ENCODE data around the gene STK17A. TPM values are rescaled to one million over a fixed set of nuclear protein-coding genes. Genes with fewer than 3 reads are reported as not detected.

STK17A gene
- 16.1 TPM for total RNA-seq

DNA sequence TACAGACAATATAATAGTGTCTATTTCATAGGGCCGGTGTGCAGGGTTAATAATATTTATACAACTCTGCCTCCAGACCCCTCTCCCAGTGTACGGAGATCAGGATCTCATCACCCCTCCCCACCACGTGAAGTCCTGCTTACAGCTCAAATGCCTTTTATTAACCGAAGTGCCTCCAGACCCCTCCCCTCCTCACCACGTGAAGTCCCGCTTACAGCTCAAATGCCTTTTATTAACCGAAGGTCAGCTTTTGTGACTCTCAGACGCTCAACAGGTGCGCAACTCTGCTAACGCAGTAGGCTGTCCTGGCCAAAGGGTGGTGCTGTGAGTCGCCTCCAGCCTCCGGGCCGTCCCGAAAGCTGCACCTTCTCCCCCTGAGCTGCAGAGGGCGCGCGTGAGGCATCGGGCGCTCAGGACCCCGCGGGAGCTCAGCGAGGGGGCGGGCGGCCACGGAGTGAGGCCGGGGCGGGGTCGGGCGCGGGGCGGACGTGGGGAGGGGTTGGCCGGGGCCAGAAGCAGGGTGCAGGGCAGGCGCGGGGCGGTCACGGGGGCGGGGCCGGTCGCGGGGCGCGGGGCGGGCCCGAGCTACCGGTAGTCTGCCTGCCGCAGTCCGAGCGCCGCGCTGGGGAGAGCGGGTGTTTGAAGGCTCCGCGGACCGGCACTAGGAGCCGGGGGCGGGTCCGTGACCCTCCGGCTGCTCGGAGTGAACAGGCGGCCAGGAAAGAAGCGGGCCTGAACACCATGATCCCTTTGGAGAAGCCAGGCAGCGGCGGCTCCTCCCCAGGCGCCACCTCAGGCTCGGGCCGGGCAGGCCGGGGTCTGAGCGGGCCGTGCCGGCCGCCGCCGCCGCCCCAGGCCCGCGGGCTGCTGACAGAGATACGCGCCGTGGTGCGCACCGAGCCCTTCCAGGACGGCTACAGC lies at the start of gene STK17A:
STK17A (plus strand) TSS at position 606 of the 921 bp plus-strand sequence; CDS start at position 742, 136 bp downstream.
- peak; percentile 94 for DNase-seq (ENCODE audit: low spot score)

GRCh38 chr7:43533801-43534479 lies 49.0 kb upstream of the STK17A start:
- DNase-seq (ENCODE audit: low spot score) = no peak

GRCh38 chr7:43535031-43535451 lies 47.9 kb upstream of the STK17A start:
- no peak for DNase-seq (ENCODE audit: low spot score)

DNA sequence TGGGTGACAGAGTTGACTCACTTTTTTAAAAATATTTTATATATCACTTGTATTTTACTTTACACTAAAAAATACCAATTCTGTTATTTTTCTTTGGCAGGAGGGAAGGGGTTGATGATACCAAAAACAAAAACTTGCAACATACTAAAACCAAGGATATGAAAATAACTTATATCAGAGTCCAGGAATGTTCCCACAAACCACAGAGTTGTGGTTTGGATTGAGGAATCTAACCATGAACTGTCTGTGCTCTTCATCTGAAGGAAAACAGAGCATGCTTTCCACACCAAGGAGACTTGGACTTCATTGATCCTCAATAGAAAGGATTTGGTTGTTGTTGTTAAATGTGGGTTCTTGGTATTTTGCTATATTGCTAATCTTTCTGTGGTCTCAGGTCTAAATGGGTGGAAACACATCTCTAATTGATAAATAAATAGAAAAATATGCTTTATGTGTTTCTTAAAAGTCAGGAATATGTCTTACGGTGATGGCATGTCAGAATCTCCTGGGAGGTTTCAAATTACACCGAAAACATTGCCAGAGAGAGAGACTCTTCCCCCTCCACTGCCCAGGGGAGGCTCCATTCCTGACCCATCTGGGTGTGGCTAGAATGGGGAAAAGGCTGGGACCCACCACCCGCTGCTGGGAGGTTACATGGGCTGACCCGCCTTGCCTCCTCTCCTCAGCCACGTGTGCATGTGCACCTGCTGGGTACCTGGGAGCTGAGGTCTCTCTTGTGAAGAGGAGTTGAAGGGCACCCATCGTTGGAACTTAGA lies 46.9 kb upstream of the STK17A start:
- no peak for DNase-seq (ENCODE audit: low spot score)

GRCh38 chr7:43536773-43537172 lies 46.1 kb upstream of the STK17A start:
- DNase-seq (ENCODE audit: low spot score) = no peak

DNA sequence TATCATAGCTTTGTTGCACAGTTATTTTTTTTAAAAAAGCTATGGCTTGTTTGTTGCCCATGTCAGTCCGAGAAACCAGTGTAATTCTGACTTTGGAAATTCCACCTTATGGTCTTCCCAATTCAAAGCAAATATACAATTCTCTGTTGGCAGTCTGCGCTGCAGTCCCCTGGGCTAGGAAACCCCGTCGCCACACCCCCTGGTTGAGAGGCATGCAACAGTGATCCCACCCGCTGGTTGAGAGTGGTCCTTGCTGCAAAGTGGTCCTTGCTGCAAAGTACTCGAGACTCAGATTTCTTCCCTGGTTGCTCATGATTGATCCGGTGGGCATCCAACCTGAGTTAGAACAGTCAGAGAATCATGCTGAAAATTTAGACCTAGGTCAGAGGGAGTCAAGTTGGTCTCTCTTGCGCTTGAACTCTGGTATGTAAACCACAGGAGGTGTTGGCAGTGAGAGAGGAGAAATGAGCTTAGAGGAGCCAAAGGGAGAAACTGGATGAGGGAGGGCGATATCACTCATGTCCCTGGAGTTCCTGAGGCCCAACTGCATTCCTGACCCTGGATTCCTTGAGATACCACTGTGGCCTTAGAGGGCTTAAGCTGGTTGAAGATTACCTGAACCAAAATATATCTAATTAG lies 45.0 kb upstream of the STK17A start:
- no peak for DNase-seq (ENCODE audit: low spot score)

GRCh38 chr7:43538404-43538771 lies 44.5 kb upstream of the STK17A start:
- DNase-seq (ENCODE audit: low spot score) = no peak

- no peak for DNase-seq (ENCODE audit: low spot score)
These were observed 42.4 kb upstream of the STK17A start for GRCh38 chr7:43540471-43540870.

- DNase-seq (ENCODE audit: low spot score) = no peak
These were observed 40.2 kb upstream of the STK17A start for GRCh38 chr7:43542716-43543115.

DNA sequence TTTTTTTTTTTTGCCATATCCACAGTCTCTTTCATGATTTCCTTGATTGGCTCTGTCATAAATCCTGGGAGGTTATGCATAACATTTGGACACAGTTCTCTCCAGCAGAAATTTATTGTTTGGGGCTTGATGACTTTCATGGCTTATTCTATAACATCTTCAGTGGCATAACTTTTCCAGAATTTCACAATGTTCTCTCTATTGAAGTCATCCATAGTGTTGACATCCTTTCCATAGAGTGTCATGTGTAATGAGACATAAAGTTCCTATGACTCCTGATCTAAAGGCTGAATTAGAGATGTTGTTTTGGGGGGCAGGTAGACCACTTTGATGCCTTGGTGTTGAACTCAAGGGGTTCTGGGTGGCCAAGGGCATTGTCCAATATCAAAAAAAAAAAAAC lies 36.7 kb upstream of the STK17A start:
- DNase-seq (ENCODE audit: low spot score) = no peak

DNA sequence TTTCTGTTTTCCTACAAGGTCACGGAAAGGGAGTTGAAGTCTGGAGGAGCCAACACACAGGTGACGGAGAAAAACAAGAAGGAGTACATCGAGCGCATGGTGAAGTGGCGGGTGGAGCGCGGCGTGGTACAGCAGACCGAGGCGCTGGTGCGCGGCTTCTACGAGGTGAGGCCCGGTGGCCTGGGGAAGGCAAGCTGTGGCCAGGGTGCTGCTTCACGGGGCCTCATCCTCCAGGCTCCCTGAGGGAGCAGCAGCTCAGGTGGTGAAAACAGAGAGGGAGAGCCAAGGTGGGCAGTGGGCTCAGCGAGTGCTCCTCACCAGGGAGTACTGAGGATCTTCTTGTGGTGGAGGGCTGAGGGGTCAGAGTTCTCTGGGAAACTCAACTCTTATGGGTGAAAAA lies 32.5 kb upstream of the STK17A start:
- no peak for DNase-seq (ENCODE audit: low spot score)

DNA sequence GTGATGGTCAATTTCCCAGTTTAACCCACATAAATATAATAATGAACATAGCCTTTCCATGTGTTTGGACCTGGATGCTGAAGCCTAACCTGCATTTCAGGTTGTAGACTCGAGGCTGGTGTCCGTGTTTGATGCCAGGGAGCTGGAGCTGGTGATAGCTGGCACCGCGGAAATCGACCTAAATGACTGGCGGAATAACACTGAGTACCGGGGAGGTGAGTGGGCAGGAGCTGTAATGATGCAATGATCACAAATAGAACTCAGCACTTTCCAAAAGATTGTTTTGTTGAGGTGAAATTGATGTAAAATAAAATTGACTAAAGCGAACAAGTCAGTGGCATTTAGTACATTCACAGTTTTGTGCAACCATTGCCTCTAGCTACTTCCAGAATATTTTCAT lies 30.8 kb upstream of the STK17A start:
- DNase-seq (ENCODE audit: low spot score) = no peak

DNA sequence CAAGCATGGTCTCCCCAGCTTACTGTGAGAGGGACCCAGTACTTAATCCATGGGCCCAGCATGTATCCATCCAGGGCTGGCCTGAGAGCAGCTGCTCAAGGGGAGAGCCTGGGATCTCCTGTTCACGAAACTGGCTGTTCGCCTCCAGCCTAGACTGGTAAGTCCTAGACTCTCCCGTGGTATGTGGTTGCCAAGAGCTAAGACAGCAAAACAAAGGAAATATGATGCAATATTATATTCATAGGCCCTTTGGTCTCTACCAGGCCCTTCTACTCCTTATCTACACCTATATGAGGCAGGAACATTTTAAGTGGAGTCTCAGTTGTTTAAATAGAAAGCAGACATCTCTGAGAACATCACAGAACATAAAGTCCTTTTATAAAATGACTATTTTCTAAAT lies 28.9 kb upstream of the STK17A start:
- DNase-seq (ENCODE audit: low spot score) = no peak

DNA sequence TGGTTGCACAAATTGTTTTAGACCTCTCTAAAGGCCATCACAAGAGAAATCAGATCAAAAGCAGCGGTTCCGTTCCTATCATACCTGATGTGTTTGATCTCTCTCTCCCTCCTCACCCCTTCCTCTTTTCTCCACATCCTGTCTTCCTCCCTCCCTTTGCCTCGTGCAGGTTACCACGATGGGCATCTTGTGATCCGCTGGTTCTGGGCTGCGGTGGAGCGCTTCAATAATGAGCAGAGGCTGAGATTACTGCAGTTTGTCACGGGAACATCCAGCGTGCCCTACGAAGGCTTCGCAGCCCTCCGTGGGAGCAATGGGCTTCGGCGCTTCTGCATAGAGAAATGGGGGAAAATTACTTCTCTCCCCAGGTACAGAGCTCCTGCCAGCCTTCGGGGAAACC lies 28.5 kb upstream of the STK17A start:
- DNase-seq (ENCODE audit: low spot score) = no peak

- no peak for DNase-seq (ENCODE audit: low spot score)
These were observed 24.9 kb upstream of the STK17A start for GRCh38 chr7:43557831-43558495.

DNA sequence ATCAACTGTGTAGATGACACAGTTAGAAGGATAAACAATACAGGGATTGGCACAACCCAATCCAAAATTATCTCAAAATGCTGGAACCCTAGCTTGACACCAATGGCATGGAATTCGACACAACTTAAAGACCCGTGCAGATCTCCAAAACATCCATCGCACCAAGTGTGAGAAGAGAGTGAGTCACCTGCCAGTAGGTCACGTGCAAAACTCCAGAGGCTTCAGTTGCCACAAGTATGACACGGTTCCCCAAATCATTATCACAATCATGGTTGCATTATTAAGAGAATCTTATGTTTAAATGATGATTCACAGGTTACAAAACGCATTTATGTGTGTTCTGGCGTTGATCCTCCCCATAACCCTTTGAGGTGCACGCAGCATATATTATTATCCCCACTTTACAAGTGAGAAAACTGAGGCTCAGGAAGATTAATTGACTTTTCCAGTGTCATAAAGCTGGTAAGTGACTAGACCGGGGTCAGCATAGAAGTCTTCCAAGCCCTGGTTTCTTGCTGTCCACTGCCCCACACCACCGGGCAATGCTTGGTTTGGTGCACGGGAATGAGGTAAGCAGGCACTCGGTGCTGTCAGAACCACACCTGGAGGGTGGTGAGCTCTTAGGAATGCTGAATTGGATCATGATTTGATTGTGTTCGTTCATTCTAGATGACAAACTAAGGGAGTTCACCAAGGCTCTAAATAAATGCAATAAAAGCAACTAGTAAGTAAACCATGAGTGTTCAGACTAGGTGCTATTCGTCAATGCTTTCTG lies 23.6 kb upstream of the STK17A start:
- DNase-seq (ENCODE audit: low spot score) = no peak

GRCh38 chr7:43559946-43560335 lies 23.0 kb upstream of the STK17A start:
- no peak for DNase-seq (ENCODE audit: low spot score)

GRCh38 chr7:43560742-43561330 lies 22.1 kb upstream of the STK17A start:
- no peak for DNase-seq (ENCODE audit: low spot score)

GRCh38 chr7:43562383-43562782 lies 20.5 kb upstream of the STK17A start:
- no peak for DNase-seq (ENCODE audit: low spot score)

- no peak for DNase-seq (ENCODE audit: low spot score)
These were observed 17.1 kb upstream of the STK17A start for GRCh38 chr7:43565786-43566185.
